Endometrial microvascular endothelial cells (primary cell): ENCODE measurements around the gene SPTSSA. TPM values are rescaled to one million over a fixed set of nuclear protein-coding genes. Genes with fewer than 3 reads are reported as not detected.
"Not testable (repeated sequence)": the region's sequence is repeated elsewhere in the genome, so short reads cannot be mapped to it uniquely, and the experiment has no call there.

Experiments used
- in situ Hi-C: cut with HindIII; loops from 2 replicates; pipeline ENCODE4 v1.10.0; 2017; ENCODE audit warnings: low sequenced_read_pairs, low pct_unique_long_range_greater_than_20kb; ENCODE audit errors: inconsistent ontology term
- total RNA-seq: library from RNA; depleted of rRNA; stranded (reverse); fragments of >200 nt; gene quantifications from one replicate; pipeline ENCODE4 v1.2.3, GENCODE V29; 2015; ENCODE audit errors: inconsistent ontology term

Gene SPTSSA
- total RNA-seq, 1 donor from 2014 or later, result 15.2 TPM

GRCh38 chr14:34436960-34437728, 24.9 kb downstream of the SPTSSA start:
- in situ Hi-C loops, result no loop called here

- in situ Hi-C loops, result no loop called here
Observed at GRCh38 chr14:34436118-34436905, 25.7 kb downstream of the SPTSSA start.

GRCh38 chr14:34433957-34434356, 28.1 kb downstream of the SPTSSA start:
- in situ Hi-C loops, result no loop called here

- in situ Hi-C loops, result not testable (repeated sequence)
Observed at GRCh38 chr14:34428102-34428466, 34.0 kb downstream of the SPTSSA start.

- in situ Hi-C loops, result no loop called here
Observed at GRCh38 chr14:34426313-34427295, 35.4 kb downstream of the SPTSSA start.

GRCh38 chr14:34425095-34425851, 36.8 kb downstream of the SPTSSA start:
- in situ Hi-C loops, result no loop called here

GRCh38 chr14:34424488-34424887, 37.6 kb downstream of the SPTSSA start:
- in situ Hi-C loops, result no loop called here

- in situ Hi-C loops, result no loop called here
Observed at GRCh38 chr14:34423445-34423844, 38.6 kb downstream of the SPTSSA start.

GRCh38 chr14:34420547-34421150, 41.4 kb downstream of the SPTSSA start:
- in situ Hi-C loops, result no loop called here

GRCh38 chr14:34409721-34410120, 52.3 kb downstream of the SPTSSA start:
- in situ Hi-C loops, result no loop called here

GRCh38 chr14:34407951-34408350, 54.1 kb downstream of the SPTSSA start:
- in situ Hi-C loops, result no loop called here

- in situ Hi-C loops, result no loop called here
Observed at GRCh38 chr14:34404416-34404815, 57.6 kb downstream of the SPTSSA start.

- in situ Hi-C loops, result no loop called here
Observed at GRCh38 chr14:34403646-34404045, 58.4 kb downstream of the SPTSSA start.

- in situ Hi-C loops, result no loop called here
Observed at GRCh38 chr14:34398024-34398423, 64.0 kb downstream of the SPTSSA start.

- in situ Hi-C loops, result no loop called here
Observed at GRCh38 chr14:34387974-34388516, 74.0 kb downstream of the SPTSSA start.

- in situ Hi-C loops, result no loop called here
Observed at GRCh38 chr14:34386865-34387485, 75.1 kb downstream of the SPTSSA start.

- in situ Hi-C loops, result not testable (repeated sequence)
Observed at GRCh38 chr14:34385881-34386280, 76.2 kb downstream of the SPTSSA start.
